HL-60 (cell line): ENCODE data around the gene TTL.

Experiments used
- POLR2AphosphoS5 ChIP-seq: IDR thresholded peaks from 2 replicates; pipeline ENCODE4 v1.6.1; 2012; ENCODE audit warnings: low read depth
- TF ChIP-seq, protein P1 (sequence below): IDR thresholded peaks from one replicate; pipeline ENCODE4 v1.5.1; 2011; ENCODE audit warnings: low read length, control low read depth, inconsistent platforms; ENCODE audit not compliant: insufficient read depth

DNA sequence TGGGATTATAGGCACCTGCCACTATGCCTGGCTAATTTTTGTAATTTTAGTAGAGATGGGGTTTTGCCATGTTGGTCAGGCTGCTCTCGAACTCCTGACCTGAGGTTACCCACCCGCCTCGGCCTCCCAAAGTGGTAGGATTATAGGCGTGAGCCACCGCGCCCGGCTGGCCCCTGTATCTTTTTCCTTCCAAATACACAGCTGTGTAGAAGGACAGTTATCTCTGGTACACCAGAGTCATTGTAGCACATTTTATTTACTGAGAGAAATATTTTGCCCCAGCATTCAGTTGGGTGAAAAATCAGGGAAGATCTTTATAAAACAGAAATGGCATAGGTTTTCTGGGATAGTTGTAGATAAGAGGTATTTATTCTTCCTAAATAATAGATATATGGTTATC lies 36.9 kb downstream of the TTL start:
- no peak for TF ChIP-seq POLR2AphosphoS5
- TF ChIP-seq, protein P1, sequence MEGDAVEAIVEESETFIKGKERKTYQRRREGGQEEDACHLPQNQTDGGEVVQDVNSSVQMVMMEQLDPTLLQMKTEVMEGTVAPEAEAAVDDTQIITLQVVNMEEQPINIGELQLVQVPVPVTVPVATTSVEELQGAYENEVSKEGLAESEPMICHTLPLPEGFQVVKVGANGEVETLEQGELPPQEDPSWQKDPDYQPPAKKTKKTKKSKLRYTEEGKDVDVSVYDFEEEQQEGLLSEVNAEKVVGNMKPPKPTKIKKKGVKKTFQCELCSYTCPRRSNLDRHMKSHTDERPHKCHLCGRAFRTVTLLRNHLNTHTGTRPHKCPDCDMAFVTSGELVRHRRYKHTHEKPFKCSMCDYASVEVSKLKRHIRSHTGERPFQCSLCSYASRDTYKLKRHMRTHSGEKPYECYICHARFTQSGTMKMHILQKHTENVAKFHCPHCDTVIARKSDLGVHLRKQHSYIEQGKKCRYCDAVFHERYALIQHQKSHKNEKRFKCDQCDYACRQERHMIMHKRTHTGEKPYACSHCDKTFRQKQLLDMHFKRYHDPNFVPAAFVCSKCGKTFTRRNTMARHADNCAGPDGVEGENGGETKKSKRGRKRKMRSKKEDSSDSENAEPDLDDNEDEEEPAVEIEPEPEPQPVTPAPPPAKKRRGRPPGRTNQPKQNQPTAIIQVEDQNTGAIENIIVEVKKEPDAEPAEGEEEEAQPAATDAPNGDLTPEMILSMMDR = no peak
